HFF-Myc (cell line): ENCODE measurements around the gene ATAD2B.

Experiments used
- DNase-seq: peaks from one replicate; pipeline ENCODE4 v3.0.0-alpha.2; 2011; ENCODE audit warnings: low read depth; ENCODE audit errors: extremely low read depth
- H3K4me3 ChIP-seq: replicated peaks from 2 replicates; pipeline ENCODE4 v1.5.1; 2011; ENCODE audit warnings: low read depth, mild to moderate bottlenecking, control low read depth, low read length
- CTCF ChIP-seq: IDR thresholded peaks from 2 replicates; pipeline ENCODE4 v1.5.1; 2012; ENCODE audit warnings: mild to moderate bottlenecking, low read depth, low read length, control low read depth; ENCODE audit errors: missing control alignments

The ATAD2B gene

GRCh38 chr2:23828256-23828980 lies 98.5 kb downstream of the ATAD2B start:
- H3K4me3 ChIP-seq = no peak overlapping the region
- DNase-seq = no peak
- TF ChIP-seq CTCF = no peak

- no peak overlapping the region for H3K4me3 ChIP-seq
- DNase-seq = no peak
- no peak for TF ChIP-seq CTCF
Observed at GRCh38 chr2:23827287-23827686, 99.6 kb downstream of the ATAD2B start.

DNA sequence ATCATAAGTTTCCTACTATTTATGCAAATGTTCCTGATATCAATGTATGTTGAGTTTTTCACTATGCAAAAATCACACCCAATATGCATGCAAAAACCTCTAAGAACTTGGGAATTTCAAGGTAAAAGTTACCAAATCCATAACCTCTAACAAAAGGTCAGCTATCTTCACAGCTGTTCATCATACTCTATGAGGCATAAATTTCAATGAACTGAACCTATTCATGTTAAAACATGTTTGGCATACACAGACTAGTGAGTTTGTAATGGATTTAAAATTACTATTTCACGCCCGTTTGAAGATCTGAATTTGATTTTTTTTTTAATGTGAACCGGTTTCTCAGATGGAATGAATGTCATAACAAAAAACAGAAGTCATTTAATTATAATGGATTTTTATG lies 100.2 kb downstream of the ATAD2B start:
- DNase-seq = no peak
- no peak for TF ChIP-seq CTCF

DNA sequence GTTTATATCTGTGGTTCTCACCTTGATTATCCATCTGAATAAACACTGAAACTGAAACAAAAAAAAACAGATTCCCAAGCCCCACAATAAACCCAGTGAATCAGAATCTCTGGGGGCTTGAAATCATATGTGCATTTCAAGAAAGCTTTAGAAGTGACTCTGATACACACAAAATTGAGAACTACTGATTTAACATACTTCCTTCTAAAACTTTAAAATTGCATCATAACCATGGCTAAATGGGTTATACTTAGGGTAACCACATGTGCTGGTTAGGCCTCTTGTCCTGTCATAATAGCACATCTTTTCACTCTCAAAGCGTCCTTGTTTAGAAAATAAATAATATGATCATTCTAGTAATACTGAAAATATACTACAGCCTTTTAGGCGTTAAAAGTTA lies 100.9 kb downstream of the ATAD2B start:
- no peak for TF ChIP-seq CTCF
- H3K4me3 ChIP-seq = no peak overlapping the region
- no peak for DNase-seq

More for the DNA sequence above, 100.2 kb downstream of the ATAD2B start:
- H3K4me3 ChIP-seq = no peak overlapping the region

GRCh38 chr2:23824777-23825212 lies 102.1 kb downstream of the ATAD2B start:
- DNase-seq = peak; percentile 39
- TF ChIP-seq CTCF = peak; percentile 58

GRCh38 chr2:23823863-23824262 lies 103.1 kb downstream of the ATAD2B start:
- no peak overlapping the region for H3K4me3 ChIP-seq
- TF ChIP-seq CTCF = no peak
- DNase-seq = no peak

More at GRCh38 chr2:23824777-23825212, 102.1 kb downstream of the ATAD2B start:
- no peak overlapping the region for H3K4me3 ChIP-seq

DNA sequence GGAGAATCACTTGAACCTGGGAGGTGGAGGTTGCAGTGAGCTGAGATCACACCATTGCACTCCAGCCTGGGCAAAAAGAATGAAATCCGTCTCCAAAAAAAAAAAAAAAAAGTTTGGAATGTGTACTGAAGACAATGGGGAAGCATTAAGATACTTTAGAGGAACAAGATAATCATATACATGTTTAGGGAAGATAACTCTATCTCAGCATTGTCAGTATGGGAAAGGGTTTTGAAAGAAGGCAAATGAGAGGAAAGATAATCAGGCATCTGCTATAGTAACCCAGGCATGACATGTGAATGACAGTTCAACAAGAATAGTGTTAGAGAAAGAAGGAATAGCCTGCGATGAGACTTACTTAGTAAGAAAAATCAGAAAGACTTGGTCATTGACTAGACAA lies 112.0 kb downstream of the ATAD2B start:
- no peak for TF ChIP-seq CTCF
- no peak for DNase-seq
- H3K4me3 ChIP-seq = no peak overlapping the region
